Heart left ventricle (tissue), 16 donors: ENCODE results near the gene FSD1. TPM values are rescaled to one million over a fixed set of nuclear protein-coding genes. Genes with fewer than 3 reads are reported as not detected.

ENCODE experiments used
- ATAC-seq, 4 donors: fragments of 200-7000 bp; cut with Tn5 transposase; one replicate each; pipeline ENCODE4 v1.9.1; 2020 to 2022; ENCODE audit warnings: moderate library complexity in 4 of 4, mild to moderate bottlenecking in 3 of 4, moderate number of reproducible peaks in 1 of 4
- DNase-seq, 5 donors: peaks; one replicate each; pipeline ENCODE4 v3.0.0-alpha.2; 2020
- H3K27ac ChIP-seq, 12 donors: fragments of 200-600 bp; sonication (generic) in 4 of 12; one replicate each; pipeline versions ENCODE4 v1.5.0 to v1.8.0; 2016 to 2022; ENCODE audit warnings: mild to moderate bottlenecking in 2 of 12
- H3K27me3 ChIP-seq, 9 donors: fragments of 200-600 bp; sonication (generic) in 2 of 9; one replicate each; pipeline versions ENCODE4 v1.5.1 to v1.8.0; 2016 to 2022; ENCODE audit warnings: mild to moderate bottlenecking in 3 of 9
- H3K36me3 ChIP-seq, 9 donors: fragments of 200-600 bp; sonication (generic) in 2 of 9; one replicate each; pipeline versions ENCODE4 v1.5.0 to v1.8.0; 2018 to 2022; ENCODE audit warnings: mild to moderate bottlenecking in 2 of 9
- H3K4me1 ChIP-seq, 12 donors: fragments of 200-600 bp; sonication (generic) in 4 of 12; one replicate each; pipeline versions ENCODE4 v1.5.0 to v1.8.0; 2016 to 2022; ENCODE audit warnings: mild to moderate bottlenecking in 3 of 12
- H3K4me3 ChIP-seq, 12 donors: fragments of 200-600 bp; sonication (generic) in 4 of 12; one replicate each; pipeline versions ENCODE4 v1.5.0 to v1.8.0; 2017 to 2022; ENCODE audit warnings: mild to moderate bottlenecking in 9 of 12, moderate library complexity in 4 of 12
- H3K9me3 ChIP-seq, 12 donors: fragments of 200-600 bp; sonication (generic) in 4 of 12; one replicate each; pipeline versions ENCODE4 v1.5.0 to v1.8.0; 2016 to 2022; ENCODE audit warnings: mild to moderate bottlenecking in 1 of 12
- CTCF ChIP-seq, 12 donors: fragments of 200-600 bp; sonication (generic) in 4 of 12; IDR thresholded peaks; one replicate each; pipeline versions ENCODE4 v1.5.0 to v1.8.0; 2018 to 2022; ENCODE audit warnings: antibody characterized with exemption in 12 of 12, mild to moderate bottlenecking in 5 of 12
- POLR2A ChIP-seq, 2 donors: fragments of 450-650 bp; IDR thresholded peaks; one replicate each; pipeline ENCODE4 v1.6.1; 2017; ENCODE audit warnings: antibody characterized with exemption in 2 of 2, mild to moderate bottlenecking in 2 of 2, moderate library complexity in 2 of 2
- whole genome bisulfite sequencing, 4 donors: extraction: QIAGEN DNeasy Blood & Tissue Kit in 2 of 4; methylation state at CpG; one replicate each; pipeline versions ENCODE4 v1.1.5 to v1.1.7; 2013 to 2018; 5-methylcytosine and 5-hydroxymethylcytosine counted together
- intact Hi-C, 10 donors: fragments of 100-400 bp; cut with DNase I; formaldehyde crosslinking; loops; one replicate each; pipeline versions ENCODE4 v1.11.1 to v1.14.2; 2022
- polyA plus RNA-seq, 2 donors: library from polyadenylated mRNA; stranded (reverse); fragments of 200-250 nt; gene quantifications; one replicate each; pipeline ENCODE4 v1.2.3, GENCODE V29; 2013
- total RNA-seq, 9 donors: library from RNA; depleted of rRNA in 2 of 9; stranded (reverse); fragments of >200 nt in 2 of 9; fragmentation: NEBNext Ultra II Directional in 3 of 9; extraction: Animal tissue kit (Norgen Biotek cat#: 25700) in 3 of 9; gene quantifications; one replicate each; pipeline versions ENCODE4 v1.1.0 to v1.2.4, GENCODE V29; 2016 to 2023
- donor health status: ischemic (EF 13 %, LVEDD 7.1; RV severe dilation, severe dysfunction).
- donor health status: healthy with polysubstance abuse.
- donor health status: DM: no; HTN: yes; CAD: no.
- donor health status: DM: no; HTN: no; CAD: no.
- donor health status: ischemic (EF 25% LVEDD 6.9; RV normal size, moderate dysfunction).
- donor health status: ischemic (EF 25% LVEDD 5.7; RV mildly dilated, moderate dysfunction).
- donor health status: healthy.
- donor health status: DM: yes; HTN: yes; CAD: no.
- donor health status: ischemic (EF 35%, LVEDD 5.7; RV mildly dilated, moderate dysfunction).
- donor health status: nonischemic (EF 11% LVEDD 7.7; RV severe dilation, severe dysfunction).
- donor health status: DM: yes; HTN: yes; CAD: no.
- donor health status: PGD.
- donor health status: ischemic (EF 29% LVEDD 5.4; RV normal size, mild dysfunction).
- donor health status: nonischemic (EF 23%, LVEDD 6.1; RV moderate dilation, normal function).

FSD1 gene
- total and polyA plus RNA-seq, 11 donors: 0.04 to 1.2 TPM; not detected in 9

- no peaks in the 10 kb centered on the region for H3K36me3 ChIP-seq
- peaks cover 0 to 16% (median under 1%) of the 10 kb centered on the region in 9 donors for H3K27me3 ChIP-seq
- H3K4me3 ChIP-seq: no peak overlapping the region
- TF ChIP-seq POLR2A (IDR thresholded peaks at IDR 0.05) (no peak), CTCF (IDR thresholded peaks at IDR 0.05) (no peak)
- H3K27ac ChIP-seq: no peak overlapping the region
- no peaks in the 10 kb centered on the region for H3K9me3 ChIP-seq
- H3K4me1 ChIP-seq: no peaks in the 10 kb centered on the region
- DNase-seq: no peak
- ATAC-seq: no peak
- 65 to 81% (median 71%) methylated on average over 8 of the region's 8 CpGs for WGBS, 4 donors
- intact Hi-C loops: no loop called here
Measured at GRCh38 chr19:4291184-4291732, 13.1 kb upstream of the FSD1 start.

GRCh38 chr19:4292515-4292914 is 11.9 kb upstream of the FSD1 start:
- no peak overlapping the region for H3K4me3 ChIP-seq
- DNase-seq (no peak), ATAC-seq (no peak)
- H3K36me3 ChIP-seq: no peaks in the 10 kb centered on the region
- no peaks in the 10 kb centered on the region for H3K9me3 ChIP-seq
- no peak for TF ChIP-seq POLR2A (IDR thresholded peaks at IDR 0.05)
- TF ChIP-seq CTCF (IDR thresholded peaks at IDR 0.05): no peak
- intact Hi-C loops: no loop called here
- H3K27me3 ChIP-seq: peaks cover 0 to 26% (median 2%) of the 10 kb centered on the region in 9 donors
- no peaks in the 10 kb centered on the region for H3K4me1 ChIP-seq
- 78 to 87% (median 85%) methylated on average over 13 to 15 of the region's 15 CpGs for WGBS, 4 donors
- H3K27ac ChIP-seq: no peak overlapping the region

GRCh38 chr19:4294389-4294788 is 10.0 kb upstream of the FSD1 start:
- no peaks in the 10 kb centered on the region for H3K4me1 ChIP-seq
- 29 to 45% (median 34%) methylated on average over 6 to 10 of the region's 10 CpGs for WGBS, 4 donors
- ATAC-seq: no peak
- intact Hi-C loops: no loop called here
- no peaks in the 10 kb centered on the region for H3K9me3 ChIP-seq
- TF ChIP-seq POLR2A (IDR thresholded peaks at IDR 0.05) (no peak), CTCF (IDR thresholded peaks at IDR 0.05) (no peak)
- peaks cover 0 to 26% (median 2%) of the 10 kb centered on the region in 9 donors for H3K27me3 ChIP-seq
- H3K4me3 ChIP-seq: no peak overlapping the region
- no peak for DNase-seq
- H3K36me3 ChIP-seq: no peaks in the 10 kb centered on the region
- H3K27ac ChIP-seq: no peak overlapping the region

DNA sequence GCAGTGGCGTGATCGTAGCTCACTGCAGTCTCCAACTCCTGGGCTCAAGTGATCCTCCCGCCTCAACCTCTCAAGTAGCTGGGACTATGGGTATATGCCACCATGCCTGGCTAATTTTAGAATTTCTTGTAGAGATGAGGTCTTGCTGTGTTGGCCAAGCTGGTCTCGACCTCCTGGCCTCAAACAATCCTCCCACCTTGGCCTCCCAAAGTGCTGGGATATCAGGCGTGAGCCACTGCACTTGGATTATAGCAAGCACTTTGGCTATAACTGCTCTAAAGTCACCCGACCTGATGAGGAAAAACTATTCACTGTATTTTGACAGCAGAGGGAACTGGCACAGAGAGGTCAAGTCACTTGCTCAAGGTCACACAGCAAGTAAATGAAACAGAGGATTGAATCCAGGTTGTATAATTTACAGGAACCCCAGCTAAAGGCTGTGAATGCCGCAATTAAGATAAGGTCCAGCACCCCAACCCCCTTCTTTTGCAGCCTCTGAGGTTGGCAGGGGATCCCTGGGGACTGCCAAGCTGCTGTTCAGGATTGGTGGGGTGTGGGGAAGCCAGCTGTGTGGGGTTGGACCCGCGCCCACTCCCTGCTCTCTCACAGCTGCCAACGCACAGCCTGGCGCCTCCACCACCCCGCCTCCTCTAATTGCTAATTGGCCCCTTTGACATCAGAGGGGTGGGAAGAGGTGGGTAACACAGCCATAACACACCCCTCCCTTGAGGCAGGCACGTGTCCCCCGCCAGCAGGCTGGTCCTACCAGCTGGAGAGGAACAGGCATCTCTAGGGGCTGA is 8.2 kb upstream of the FSD1 start:
- no peak for ATAC-seq
- no peak for DNase-seq
- Histone ChIP-seq H3K4me1 (no peaks in the 10 kb centered on the region), H3K27me3 (peaks cover 0 to 22% (median 2%) of the 10 kb centered on the region in 9 donors), H3K27ac (no peak overlapping the region), H3K9me3 (no peaks in the 10 kb centered on the region), H3K4me3 (no peak overlapping the region), H3K36me3 (no peaks in the 10 kb centered on the region)
- TF ChIP-seq CTCF (IDR thresholded peaks at IDR 0.05) (no peak), POLR2A (IDR thresholded peaks at IDR 0.05) (no peak)
- 44 to 55% (median 50%) methylated on average over 13 to 14 of the region's 14 CpGs for WGBS, 4 donors
- intact Hi-C loops: no loop called here
